ENCODE data around the gene GABRG3.
"Not testable (repeated sequence)": the region's sequence is repeated elsewhere in the genome, so short reads cannot be mapped to it uniquely, and the experiment has no call there.

Gene GABRG3

DNA sequence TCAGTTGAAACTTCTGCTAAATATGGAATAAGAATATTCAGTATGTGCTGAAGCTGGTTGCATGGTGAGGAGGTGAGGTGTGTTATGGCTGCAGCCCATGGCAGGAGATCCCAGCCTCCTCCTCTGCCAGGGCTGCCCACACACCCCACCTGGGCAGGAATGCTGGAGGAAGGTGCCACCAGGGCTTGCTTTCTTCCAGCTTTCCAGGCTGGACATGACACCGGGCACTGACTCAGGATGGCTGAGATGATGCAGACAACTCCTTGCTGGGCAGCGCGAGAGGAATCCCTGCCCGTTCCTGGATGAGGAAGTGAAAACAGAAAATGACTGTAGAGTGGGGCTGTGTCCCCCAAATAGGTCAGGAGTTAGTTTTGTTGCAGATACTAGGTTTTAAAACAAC, 14.1 kb downstream of the GABRG3 start:
- DNase-seq (ENCODE audit: extremely low read depth in 1 of 2, low read depth in 1 of 2) = no peak

GRCh38 chr15:26996250-26996649, 25.3 kb downstream of the GABRG3 start:
- no peak for DNase-seq (ENCODE audit: extremely low read depth in 1 of 2, low read depth in 1 of 2)

DNA sequence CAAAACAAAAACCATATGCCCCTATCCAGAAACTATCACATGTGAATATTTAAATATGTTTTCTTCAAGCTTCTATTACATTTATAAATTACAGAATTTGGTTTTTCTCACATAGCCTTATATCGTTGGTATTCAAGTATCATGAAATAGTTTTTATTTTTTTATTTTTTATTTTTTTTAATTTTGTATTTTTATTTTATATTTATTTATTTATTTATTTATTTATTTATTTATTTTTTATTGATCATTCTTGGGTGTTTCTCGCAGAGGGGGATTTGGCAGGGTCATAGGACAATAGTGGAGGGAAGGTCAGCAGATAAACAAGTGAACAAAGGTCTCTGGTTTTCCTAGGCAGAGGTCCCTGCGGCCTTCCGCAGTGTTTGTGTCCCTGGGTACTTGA, 32.0 kb downstream of the GABRG3 start:
- not testable (repeated sequence) for DNase-seq (ENCODE audit: extremely low read depth in 1 of 2, low read depth in 1 of 2)

DNA sequence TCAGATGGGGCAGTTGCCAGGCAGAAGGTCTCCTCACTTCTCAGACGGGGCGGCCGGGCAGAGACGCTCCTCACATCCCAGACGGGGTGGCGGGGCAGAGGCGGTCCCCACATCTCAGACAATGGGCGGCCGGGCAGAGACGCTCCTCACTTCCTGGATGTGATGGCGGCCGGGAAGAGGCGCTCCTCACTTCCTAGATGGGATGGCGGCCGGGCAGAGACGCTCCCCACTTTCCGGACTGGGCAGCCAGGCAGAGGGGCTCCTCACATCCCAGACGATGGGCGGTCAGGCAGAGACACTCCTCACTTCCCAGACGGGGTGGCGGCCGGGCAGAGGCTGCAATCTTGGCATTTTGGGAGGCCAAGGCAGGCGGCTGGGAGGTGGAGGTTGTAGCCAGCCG, 33.2 kb downstream of the GABRG3 start:
- not testable (repeated sequence) for DNase-seq (ENCODE audit: extremely low read depth in 1 of 2, low read depth in 1 of 2)

DNA sequence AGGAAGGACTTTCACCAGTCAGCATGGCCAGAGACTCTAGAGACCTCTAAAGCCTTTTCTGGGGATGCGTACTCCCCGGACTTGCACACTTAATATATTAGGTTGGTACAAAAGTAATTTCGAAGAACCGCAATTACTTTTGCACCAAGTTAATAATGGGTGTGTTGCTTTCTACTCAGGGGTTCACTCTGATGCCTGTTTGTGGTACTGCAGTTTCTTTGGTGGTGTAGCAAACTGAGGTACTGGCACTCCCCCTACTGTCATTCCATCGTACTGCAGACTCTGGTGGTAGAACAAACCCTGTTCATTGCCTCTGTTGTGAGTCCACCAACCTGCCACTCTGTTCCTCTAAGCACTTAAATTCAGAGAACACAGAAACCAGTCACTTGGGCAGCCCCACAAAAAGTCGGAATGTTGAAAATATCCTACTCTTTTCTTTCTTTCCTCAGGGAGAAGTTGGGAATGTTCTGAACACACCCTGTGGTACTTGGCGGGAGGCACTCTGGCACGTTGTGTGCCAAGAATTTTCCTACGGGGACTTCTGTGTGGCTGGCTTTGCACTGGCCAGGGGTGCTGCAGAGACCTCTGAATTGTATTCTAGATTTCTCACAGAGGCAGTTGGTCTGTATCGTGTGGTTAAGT, 46.3 kb downstream of the GABRG3 start:
- DNase-seq (ENCODE audit: extremely low read depth in 1 of 2, low read depth in 1 of 2) = no peak

DNA sequence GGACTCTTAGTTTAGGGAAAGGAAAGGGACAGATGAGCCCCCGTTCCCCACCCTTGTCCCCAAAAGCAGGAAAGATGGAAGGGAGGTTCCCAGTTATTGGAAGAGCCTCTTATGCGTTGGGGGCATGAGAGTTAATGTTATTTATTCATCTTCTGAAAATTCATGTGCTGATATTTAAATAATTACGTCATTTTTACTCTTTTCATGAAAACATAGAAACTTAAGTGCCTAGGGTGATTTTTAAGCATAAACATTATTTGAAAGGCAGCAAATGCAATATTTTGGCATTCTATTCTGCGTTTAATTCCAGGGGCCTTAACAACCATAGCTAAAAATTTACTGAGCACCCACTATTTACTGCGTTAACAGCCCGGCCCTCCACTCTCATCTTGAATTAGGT, 48.7 kb downstream of the GABRG3 start:
- DNase-seq (ENCODE audit: extremely low read depth in 1 of 2, low read depth in 1 of 2) = no peak

GRCh38 chr15:27025481-27025966, 54.5 kb downstream of the GABRG3 start:
- no peak for DNase-seq (ENCODE audit: extremely low read depth in 1 of 2, low read depth in 1 of 2)

GRCh38 chr15:27027229-27027628, 56.2 kb downstream of the GABRG3 start:
- DNase-seq (ENCODE audit: extremely low read depth in 1 of 2, low read depth in 1 of 2) = no peak

GRCh38 chr15:27028858-27029477, 58.0 kb downstream of the GABRG3 start:
- no peak for DNase-seq (ENCODE audit: extremely low read depth in 1 of 2, low read depth in 1 of 2)

- DNase-seq (ENCODE audit: extremely low read depth in 1 of 2, low read depth in 1 of 2) = no peak
Observed at GRCh38 chr15:27036210-27036609, 65.2 kb downstream of the GABRG3 start.

GRCh38 chr15:27037501-27037900, 66.5 kb downstream of the GABRG3 start:
- no peak for DNase-seq (ENCODE audit: extremely low read depth in 1 of 2, low read depth in 1 of 2)

DNA sequence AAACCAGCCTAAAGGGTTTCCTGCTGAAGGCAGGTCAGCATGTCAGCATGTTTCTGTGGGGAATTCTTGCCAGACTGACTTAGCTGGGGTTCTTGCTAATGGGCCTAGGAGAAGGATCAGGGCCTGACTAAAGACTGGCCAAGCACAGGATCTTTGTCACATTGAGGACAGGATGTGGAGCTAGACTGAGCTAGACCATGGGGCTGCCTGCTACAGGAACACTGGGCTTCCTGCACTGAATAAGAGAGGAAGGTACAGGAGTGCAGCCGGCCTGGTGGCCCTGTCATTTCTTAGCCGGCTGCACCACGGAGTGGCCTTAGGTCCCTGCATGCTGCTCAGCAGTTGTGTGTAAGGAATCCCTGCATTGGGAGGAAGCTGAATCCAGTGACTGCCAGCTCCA, 68.2 kb downstream of the GABRG3 start:
- DNase-seq (ENCODE audit: extremely low read depth in 1 of 2, low read depth in 1 of 2) = no peak

- DNase-seq (ENCODE audit: extremely low read depth in 1 of 2, low read depth in 1 of 2) = no peak
Observed at GRCh38 chr15:27042230-27042629, 71.2 kb downstream of the GABRG3 start.

- DNase-seq (ENCODE audit: extremely low read depth in 1 of 2, low read depth in 1 of 2) = no peak
Observed at GRCh38 chr15:27042646-27043045, 71.7 kb downstream of the GABRG3 start.

DNA sequence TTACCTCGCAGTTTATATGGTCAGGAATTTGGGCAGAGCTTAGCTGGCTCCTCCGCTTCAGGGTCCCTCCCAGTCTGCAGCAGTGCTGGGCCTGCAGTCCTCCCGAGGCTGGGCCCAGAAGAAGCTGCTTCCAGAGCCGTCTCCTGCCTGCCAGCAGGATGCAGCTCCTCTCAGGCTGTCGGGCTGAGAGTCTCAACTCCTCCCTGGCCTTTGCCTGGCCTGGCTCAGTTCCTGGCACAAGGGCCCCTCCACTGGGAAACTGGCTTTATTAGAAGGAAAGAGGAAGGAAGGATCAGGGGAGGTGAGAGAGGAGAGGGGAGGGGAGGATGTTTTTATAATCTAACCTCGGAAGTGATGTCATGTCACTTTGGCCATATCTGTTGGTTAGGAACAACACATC, 72.8 kb downstream of the GABRG3 start:
- no peak for DNase-seq (ENCODE audit: extremely low read depth in 1 of 2, low read depth in 1 of 2)

DNA sequence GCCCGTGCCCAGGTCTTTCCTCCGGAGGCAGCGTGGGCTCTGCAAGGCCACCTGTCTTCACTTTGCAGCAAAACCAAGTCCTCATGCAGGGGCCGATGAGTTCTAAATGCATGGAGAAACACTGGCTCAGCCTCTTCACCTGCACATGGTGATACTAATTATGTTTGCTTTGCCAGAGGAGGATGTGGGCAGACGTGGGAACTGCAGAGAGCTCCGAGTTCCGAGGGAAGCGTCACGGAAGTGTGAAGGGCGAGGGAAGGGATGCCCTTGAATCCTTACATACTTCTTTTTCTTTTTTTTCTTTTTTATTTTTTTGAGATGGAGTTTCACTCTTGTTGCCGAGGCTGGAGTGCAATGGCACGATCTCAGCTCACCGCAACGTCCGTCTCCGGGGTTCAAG, 74.8 kb downstream of the GABRG3 start:
- no peak for DNase-seq (ENCODE audit: extremely low read depth in 1 of 2, low read depth in 1 of 2)

DNA sequence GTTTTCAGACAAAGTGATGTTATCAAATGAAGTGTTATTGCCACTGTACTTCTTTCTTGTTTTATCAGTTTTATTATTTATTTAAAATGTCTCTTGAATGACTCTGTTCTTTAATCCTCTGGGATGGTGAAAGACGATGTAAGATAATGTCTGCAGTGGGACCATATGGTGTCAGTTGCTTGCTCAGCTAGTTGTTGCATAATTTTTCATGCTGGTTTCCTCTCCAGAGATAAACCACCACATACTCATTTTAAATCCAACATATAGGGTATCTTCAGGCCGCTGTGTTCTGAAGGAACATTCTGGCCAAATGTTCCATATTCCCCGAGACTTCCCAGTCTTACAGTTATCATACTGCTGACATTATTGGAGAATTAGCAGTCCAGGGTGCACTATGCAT, 75.9 kb downstream of the GABRG3 start:
- DNase-seq (ENCODE audit: extremely low read depth in 1 of 2, low read depth in 1 of 2) = no peak

DNA sequence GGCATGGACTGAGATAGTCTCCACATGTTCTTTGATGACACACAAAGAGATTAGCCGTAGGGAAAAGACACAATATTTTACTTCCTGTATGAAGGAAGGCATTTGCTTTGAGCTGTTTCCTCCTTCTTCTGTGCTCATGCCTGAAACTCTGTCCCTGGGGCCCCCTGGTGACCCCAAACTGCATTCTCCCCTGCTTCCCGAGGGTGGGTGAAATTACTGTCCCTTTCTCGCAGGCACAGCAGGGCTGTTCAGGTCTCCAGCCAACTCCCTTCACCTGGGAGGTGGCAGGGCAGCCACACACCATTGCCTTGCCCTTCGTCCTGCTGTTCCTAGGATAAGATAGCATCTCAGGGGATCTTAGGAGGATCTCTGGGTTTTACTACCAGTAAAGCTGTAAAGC, 79.2 kb downstream of the GABRG3 start:
- no peak for DNase-seq (ENCODE audit: extremely low read depth in 1 of 2, low read depth in 1 of 2)

DNA sequence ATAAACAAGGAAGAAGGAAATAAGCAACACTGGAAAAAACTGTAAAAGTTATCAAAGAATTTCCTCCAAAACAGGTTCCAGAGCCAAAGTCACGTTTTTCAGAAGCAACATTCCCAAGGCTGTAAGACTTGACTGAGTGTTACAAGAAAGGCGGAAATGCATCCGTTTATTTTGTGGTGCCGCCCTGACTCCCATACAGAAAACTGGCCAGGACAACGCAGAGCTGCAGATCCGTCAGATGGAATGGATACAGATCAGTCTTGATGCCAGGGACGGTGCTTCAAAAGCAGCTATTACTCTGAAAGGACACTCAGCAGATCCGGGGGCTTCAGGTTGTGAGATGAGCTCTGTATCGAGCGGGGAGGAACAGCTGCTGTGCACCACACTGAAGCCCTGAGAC, 83.4 kb downstream of the GABRG3 start:
- no peak for DNase-seq (ENCODE audit: extremely low read depth in 1 of 2, low read depth in 1 of 2)

GRCh38 chr15:27057904-27058645, 87.1 kb downstream of the GABRG3 start:
- no peak for DNase-seq (ENCODE audit: extremely low read depth in 1 of 2, low read depth in 1 of 2)

GRCh38 chr15:27058939-27059338, 88.0 kb downstream of the GABRG3 start:
- DNase-seq (ENCODE audit: extremely low read depth in 1 of 2, low read depth in 1 of 2) = no peak

DNA sequence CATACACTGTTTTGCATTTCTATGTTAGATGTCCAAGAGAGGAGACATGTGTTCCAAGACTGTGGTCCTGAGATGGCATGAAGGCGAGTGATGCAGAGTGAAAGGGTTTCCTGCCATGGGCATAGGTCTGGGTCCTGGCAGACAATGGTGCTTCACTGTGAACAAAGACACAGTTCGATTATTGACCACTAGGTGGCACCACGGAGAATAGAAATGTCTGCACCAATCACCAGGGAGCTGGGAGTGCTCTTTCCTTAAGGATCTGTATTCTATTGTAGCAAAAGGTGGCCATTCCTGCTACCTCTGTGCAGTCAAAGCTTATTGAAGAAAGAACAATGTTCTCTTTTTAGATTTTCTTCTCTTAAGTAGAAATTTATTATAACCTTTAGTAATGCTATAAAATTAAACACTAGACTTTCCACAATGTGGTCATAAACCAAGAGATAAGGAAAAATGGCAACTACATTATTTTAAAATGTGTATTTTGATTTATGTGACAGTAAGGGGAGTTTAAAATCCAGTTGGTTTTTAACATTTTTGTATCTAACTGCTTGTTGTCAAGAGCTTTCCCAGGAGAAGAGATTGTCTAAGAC, 88.7 kb downstream of the GABRG3 start:
- DNase-seq (ENCODE audit: extremely low read depth in 1 of 2, low read depth in 1 of 2) = no peak
